ENCODE measurements around the gene DDX10.
"Not testable (repeated sequence)": the region's sequence is repeated elsewhere in the genome, so short reads cannot be mapped to it uniquely, and the experiment has no call there.

DDX10 gene

DNA sequence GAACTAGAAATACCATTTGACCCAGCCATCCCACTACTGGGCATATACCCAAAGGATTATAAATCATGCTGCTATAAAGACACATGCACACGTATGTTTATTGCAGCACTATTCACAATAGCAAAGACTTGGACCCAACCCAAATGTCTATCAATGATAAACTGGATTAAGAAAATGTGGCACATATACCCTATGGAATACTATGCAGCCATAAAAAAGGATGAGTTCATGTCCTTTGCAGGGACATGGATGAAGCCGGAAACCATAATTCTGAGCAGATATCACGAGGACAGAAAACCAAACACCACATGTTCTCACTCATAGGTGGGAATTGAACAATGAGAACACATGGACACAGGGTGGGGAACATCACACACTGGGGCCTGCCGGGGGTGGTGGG lies 114.3 kb downstream of the DDX10 start:
- not testable (repeated sequence) for DNase-seq

DNA sequence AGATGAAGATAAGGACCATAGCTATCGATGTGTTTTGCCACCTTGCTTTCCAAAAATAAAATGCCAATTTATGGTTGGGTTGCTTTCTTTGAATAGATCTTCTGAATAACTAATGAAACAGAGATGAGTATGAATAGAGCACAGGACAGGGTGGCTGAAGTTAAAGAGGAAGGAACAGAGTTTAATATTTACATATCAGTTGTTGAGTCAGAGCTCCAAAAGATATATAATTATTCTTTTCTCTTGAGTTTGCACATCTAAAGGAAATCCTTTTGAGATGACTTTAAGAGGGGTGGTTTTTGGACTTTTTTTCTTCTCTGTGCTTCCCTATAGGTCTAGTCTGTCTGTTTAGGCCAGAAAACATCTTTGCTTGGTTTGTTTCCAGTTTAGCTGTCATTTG lies 115.2 kb downstream of the DDX10 start:
- DNase-seq: no peak

DNA sequence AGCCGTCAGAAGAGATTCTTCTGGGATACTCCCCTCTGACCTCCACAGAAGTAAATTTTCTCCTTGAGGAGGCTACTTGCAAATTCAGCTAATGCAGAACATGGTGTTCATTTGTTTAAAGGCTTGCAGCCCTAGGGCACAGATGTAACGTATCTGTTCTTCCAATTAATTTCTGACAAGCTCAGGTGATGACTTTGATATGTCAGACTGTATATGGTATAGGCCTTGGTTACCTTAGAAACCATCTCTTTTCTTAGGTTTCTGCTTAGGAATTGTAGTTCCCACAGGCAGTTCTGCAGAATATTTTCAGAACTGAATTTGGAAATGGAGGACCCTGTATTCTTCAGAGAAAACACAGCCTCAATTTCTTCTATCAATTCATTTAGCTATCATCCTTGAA lies 117.1 kb downstream of the DDX10 start:
- no peak for DNase-seq

DNA sequence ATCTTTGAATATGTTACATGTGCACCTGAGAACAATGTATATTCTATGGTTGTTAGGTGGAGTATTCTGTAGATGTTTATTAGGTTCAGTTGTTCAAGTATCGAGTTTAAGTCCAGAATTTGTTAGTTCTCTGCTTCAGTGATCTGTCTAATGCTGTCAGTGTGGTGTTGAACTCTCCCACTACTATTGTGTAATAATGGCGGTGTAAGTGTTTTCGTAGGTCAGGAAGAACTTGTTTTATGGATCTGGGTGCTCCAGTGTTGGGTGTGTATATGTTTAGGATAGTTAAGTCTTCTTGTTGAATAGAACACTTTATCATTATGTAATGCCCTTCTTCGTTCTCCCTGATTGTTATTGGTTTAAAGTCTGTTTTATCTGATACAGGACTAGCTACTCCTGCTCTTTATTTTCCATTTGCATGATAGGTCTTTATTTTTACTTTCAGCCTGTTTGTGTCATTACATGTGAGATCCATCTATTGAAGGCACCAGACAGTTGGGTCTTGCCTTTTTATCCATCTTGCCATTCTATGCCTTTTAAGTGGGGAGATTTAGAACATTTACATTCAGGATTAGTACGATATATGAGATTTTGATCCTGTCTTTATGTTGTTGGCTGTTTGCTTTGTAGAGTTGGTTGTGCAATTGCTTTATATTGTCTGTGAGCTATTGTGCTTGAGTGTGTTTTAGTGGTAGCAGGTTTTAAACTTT lies 121.6 kb downstream of the DDX10 start:
- DNase-seq: no peak

DNA sequence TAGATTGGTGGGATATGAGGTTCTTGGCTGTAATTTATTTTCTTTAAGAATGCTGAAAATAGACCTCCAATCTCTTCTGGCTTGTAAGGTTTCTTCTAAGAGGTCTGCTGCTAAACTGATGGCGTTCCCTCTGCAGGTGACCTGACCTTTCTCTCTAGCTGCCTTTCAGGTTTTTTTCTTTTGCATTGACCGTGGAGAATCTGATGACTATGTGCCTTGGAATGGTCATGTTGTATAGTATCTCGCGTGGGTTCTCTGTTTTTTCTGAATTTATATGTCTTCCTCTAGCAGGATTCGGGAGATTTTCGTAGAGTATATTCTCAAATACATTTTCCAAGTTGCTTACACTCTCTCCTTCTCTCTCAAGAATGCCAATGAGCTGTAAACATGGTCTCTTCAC lies 122.2 kb downstream of the DDX10 start:
- no peak for DNase-seq

DNA sequence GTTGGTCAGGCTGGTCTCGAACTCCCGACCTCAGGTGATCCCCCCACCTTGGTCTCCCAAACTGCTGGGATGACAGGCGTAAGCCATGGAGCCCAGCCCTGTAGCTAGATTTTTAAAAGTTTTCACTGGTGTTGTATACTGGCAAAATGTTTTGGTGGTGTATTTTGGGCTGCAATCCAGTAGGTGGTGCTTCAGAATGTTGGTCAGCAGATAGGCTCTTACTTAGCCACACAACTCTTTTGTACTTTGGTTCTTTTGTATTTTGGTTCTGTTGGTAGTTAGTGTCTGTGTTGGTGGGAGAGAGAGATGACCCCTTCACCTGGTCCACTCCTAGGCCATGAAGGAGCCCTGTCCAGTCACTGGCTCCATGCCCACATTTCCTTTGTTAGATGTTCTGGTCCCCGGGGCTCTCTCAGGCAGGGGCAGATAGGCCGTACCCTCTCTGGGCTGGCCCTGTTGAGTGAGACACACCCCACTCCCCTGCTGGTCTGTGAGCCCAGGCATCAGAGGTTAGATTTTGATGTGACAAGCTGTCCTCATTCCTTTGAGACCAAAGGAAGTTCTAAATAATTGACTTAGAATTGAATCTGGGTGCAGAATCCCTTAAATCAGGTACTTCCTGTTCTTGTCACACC lies 123.8 kb downstream of the DDX10 start:
- DNase-seq: no peak

DNA sequence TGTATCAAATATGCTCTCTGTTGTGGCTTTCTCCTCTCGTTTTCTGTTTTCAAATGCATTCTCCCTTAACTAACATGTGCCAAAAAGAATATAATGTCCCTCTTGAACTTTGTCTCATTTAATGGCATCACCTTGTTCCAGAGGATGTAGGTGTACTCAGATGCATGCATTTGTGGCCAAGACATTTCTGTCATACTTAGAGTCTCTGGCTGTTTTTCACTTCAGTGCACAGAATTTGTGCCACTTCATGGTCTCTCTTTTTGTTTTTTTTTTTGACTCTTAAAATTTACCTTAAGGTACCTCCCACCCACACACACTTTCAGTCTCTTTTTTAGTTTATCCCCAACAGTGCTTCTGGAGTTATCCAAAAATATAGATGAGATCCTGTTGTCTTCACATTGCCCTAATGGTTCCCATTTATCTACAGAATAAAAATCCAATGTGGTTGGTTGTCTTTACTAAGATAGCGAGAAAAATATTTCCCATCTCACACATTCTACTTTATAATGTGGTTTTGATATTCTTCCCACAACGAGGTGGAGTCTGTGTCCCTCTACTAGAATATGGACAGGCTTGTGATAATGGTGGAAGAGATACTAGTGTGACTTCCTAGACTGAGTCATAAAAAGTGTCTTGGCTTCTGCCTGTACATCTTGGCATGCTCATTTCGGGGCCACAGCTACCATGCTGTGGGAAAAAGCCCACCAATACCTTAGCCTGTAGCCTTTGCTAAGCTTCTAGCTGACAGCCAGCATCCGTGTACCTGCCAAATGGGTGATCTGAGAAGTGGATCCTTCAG lies 125.8 kb downstream of the DDX10 start:
- DNase-seq: no peak

DNA sequence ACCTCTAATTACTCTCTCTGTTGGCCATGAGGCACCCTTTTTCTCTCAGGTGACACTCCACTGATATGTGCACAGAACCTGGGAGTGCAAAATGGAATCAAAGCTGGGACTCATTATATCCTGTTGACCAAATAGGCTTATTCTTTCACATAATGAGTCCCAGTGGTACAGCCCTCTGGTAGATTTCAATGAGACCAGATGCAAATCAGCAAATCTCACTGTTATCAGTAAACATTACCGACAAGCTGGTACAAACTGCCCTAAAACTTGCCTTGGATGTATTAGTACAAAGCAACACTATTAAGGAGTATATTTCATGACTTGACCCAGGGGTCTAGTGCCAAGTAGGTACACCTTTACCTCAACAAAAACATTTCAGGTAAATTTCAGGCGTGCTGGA lies 128.3 kb downstream of the DDX10 start:
- DNase-seq: no peak

DNA sequence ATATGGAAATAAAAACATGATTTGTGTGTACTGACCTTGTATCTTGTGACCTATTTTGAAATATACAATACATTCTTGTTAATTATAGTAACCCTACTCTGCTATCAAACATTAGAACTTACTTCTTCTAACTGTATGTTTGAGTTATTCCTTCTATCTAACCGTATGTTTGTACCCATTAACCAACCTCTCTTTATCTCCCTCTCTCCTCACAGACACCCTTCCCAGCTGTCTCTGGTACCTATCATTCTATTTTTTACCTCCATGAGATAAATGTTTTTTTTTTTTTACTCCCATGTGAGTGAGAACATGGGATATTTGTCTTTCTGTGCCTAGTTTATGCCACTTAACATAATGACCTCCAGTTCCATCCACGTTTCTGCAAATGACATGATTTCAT lies 128.7 kb downstream of the DDX10 start:
- no peak for DNase-seq

DNA sequence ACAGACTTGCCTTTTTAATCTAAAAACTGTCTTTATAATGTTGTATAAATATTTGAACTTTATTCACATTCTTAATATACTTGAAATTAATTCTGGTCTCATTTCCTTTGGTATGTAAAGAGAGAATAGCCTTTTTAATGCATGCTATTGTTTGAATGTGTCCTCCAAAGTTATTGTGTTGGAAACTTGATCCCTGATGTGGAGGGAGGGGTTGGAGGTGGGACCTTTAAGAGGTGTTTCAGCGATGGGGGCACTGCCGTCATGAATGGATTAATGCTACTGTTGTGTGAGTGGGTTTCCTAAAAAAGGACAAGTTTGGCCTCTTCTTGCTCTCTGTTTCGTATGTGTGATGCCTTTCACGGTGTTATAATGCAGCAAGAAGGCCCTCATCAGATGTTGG lies 131.7 kb downstream of the DDX10 start:
- DNase-seq: no peak

DNA sequence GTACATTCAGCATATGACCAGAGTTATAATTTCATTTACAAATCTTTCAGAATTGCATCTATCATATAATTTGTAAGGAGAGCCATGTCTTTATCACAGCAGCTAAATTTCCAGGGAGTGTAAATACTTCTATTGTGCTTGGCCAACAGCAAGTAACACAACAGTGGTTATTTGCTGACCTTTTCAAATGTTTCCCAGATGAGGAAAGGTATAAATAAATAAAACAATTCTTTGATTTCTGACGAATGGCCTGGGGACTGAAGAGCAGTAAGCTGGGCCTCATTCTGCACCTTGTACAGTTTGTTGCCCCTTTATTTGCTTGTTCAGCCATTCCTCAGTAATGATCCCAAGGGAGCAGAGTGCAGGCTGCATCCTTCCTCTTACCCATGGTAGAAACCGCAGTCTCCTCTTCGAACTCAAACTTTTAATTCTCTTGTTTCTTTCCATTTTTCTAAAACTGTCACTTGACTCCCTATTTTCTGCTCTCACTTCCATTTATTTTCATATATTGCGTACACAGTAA lies 132.8 kb downstream of the DDX10 start:
- DNase-seq: no peak

DNA sequence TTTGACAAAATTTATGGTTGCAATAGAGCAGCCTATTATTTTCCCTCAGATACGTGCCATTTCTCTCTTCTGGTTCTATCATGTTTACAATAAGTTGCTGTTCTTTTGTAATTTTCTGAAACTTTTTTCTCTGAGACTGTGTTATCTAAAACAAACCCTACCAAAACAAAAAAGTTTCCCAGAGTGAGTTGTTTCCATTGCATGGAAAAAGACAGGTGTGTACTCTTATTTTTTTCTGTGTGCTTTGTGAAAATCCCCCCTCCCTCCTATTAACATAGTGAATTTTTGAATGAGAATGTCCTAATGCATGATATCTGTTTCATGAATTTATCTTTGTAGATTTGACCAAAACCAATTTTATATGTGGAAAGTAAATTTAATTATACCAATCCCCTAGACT lies 137.6 kb downstream of the DDX10 start:
- no peak for DNase-seq

DNA sequence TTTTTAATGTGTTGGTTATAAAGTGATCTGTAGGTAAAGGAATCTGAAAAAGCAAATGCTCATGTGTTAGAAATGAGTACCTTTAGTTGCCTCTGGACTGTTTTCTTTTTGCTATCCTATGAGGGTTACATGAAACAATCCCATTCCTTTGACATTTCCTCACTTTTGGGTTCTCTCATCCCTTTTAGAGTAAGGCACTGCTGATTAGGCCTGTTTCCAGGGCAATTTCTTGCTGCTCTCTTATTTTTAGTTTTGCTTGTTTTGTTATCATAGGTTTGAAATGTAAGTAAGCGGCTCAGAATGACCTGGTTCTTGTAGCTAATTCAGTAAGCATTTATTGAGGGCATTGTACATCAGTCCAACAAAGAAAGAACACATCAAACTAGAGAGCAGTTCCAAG lies 138.9 kb downstream of the DDX10 start:
- no peak for DNase-seq

DNA sequence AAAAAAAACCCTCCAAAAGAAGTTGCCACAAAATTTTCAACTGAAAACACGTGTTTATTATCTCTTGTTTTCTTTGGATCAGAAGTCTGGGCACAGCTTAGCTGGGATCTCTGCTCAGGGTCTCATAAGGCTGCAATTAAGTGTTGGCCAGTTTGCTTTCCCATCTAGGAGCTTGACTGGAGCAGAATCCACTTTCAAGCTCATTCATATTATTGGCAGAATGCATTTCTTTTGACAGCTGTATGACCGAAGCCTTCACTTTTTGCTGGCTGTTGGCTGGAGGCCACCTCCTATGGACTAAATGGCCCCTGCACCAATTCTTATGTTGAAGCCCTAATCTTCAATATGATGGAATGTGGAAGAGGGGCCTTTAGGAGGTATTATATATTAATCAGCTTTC lies 139.6 kb downstream of the DDX10 start:
- no peak for DNase-seq

DNA sequence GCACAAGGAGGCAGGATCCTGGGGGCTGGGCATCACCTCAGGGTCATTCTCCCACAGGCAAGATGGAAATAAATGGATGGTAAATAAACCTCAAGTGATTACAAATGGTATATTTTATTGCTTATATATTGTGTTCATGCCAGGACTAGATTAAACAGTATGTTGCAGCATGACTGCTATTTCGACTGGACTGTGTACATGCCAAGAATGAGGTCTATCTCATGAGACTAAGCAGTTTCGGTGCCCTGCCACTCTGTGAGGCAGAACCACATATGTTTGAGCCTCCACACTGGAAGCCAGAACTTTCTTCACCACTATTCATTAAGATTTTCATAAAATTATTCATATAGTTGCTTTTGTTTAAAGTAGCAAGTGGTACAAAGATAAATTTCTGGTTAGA lies 140.2 kb downstream of the DDX10 start:
- no peak for DNase-seq

DNA sequence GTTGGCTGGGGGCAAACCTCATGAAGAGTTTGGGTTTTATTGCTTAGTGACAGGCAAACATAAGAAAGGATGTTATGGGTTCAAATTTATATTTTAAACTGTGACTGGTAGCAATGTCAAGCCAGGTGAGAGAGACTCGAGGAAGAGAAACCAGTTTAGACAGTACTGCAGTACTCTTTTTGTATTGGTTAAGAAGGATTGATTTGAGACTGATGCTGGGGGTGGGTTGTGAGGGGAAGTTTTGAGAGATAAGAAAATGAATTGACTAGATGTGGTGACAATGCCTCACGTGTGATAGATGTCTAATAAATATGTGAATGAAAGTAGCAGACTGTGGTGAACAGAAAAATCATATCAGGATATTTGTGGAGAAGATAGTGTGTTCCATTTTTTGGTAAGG lies 142.4 kb downstream of the DDX10 start:
- no peak for DNase-seq

DNA sequence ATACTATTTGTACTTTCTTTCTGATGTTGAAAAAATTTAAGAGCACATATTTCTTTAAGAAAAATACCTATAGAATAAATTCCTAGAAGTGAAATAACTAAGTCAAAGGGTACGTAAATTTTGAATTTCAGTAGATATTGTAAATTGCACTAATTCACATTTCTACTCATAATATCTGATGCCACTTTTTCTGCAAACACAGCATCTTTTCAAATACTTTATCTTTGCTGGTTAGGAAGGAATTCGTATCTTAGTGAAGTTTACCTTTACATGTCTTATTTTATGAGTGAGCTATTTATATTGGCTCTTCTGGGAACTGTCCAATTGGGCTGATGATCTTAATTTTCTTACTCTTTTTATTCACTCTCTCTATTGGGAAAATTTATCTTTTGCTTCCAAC lies 148.2 kb downstream of the DDX10 start:
- DNase-seq: no peak

DNA sequence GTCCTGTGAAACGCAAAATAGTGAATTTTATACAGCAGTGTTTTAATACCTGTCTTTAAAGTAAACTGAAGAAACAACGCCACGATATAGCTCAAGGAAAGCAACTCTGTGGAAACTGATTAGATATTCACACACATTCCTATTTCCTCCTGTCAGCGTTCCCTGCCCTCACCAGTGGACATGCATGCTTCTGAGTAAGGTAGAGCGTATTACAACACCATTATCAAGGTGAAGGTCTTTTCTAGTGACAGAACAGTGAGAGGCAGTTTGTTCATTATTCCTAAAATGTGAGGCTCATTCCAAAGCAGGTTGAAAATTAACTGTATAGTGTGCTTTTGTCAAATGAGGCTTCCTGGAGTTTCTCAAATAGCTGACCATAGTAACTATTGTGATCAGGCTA lies 153.1 kb downstream of the DDX10 start:
- DNase-seq: no peak

DNA sequence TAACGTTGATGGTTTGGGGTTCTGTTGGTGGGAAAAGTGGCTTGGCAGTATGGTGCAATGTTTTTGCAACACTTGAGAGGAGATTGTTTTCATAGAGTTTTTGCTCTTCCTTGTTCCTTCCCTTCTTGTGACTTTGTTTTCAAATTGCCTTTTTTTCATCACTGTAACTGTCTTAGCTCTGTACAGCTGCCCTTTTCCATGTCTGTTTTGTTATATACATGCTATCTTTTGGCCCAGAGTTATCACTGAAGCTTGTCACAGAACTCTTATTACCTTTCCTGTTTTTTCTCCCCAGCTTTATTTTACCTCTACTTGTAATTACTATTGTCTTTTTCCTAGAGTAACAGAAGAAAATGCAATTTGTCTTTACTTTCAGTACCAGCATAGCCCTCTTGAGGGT lies 154.1 kb downstream of the DDX10 start:
- DNase-seq: no peak

DNA sequence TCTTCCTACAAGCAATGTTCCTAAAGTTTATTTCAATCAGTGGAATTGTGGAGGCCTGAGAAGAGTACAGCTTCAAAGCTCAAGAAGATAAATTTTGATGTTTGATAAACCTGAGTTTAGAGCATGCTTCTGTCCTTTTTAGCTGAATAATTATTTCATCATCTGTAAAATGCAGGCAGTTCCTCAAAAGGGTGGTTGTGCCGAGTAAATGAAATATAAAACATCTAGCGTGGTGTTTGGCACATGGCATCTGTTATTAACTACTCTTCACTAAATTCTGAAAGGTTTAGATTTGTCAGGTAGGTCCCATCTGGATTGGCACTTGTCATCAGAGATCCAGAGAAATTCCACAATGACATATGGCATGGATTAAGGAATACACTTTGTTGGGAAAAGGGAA lies 155.1 kb downstream of the DDX10 start:
- no peak for DNase-seq

DNA sequence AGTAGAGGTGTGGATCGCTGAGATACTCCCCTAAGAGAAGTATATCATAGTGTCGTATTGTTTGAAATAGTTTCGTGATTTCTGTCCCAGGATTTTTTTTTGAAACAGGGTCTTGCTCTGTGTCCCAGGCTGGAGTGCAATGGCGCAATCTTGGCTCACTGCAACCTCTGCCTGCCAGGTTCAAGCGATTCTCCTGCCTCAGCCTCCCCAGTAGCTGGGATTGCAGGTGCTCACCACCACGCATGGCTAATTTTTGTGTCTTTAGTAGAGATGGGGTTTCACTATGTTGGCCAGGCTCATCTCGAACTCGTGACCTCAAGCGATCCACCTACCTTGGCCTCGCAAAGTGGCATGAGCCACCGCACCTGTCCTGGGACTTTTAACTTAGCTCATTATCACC lies 159.1 kb downstream of the DDX10 start:
- not testable (repeated sequence) for DNase-seq

DNA sequence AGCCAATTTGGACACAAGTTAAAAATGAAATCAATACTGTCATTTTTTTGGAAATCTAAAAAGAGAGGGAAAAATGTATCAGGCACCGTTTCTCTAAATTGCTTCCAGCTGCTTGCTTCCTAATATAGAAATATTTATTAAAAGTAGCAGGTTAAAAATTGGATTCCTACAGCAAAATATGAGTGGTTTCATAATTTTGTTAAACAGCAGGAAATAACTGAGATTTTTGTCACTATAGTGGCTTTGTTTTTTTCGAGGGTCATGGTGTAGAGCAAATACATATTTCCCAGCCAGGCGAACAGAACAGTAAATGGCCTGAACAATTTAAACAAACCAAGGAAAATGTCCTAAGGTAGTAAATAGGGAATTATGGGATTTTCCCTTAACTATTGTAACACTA lies 159.7 kb downstream of the DDX10 start:
- DNase-seq: no peak

DNA sequence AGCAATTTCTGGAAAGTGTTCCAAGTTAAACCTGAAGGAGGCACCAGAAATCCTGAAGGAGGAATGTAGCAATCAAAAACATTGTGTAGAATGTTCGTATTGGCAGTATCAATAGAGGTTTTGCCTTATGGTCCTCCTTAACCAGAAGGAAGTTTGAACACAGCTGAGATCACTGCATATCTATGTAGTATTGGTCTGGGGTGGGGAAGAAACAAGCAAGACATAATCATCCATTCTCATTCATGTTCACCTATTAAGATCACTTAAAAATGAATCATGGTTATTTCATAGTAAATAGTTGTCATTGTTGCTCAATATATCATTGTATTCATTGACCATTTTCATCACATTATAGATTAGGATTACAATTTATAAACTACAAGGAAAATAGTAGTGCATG lies 160.5 kb downstream of the DDX10 start:
- DNase-seq: no peak

DNA sequence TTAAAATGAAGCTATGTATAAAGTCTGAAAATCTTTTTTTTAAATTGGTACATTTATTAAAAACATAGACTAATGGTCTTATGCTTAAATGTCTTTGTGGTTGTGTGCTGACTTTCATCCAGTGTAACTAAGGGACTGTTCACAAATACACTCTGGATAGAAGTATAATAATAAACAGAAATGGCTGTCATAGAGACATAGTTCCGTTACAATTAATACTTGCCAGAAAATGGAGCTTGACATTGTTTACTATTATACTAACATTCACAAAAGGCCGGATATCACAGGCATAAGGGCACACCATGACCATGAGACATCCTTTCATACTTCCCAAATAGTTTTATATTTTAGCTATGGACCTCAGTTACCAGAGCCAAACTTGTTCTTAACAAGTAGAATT lies 161.3 kb downstream of the DDX10 start:
- no peak for DNase-seq

Measured in NCI-H1105 treated with DMSO at 0.1 percent for 48 hours (cell line).